ENCODE data around the gene MMP8. TPM values are rescaled to one million over a fixed set of nuclear protein-coding genes. Genes with fewer than 3 reads are reported as not detected.

The MMP8 gene
- total and polyA plus RNA-seq, 7 donors: 0.03 to 0.59 (median 0.04) TPM; not detected in 2

GRCh38 chr11:102717280-102717679 lies 7.5 kb downstream of the MMP8 start:
- DNase-seq (no peak), ATAC-seq (no peak)
- H3K4me1 ChIP-seq: no peaks in the 10 kb centered on the region
- no peak overlapping the region for H3K4me3 ChIP-seq
- H3K9me3 ChIP-seq: no peaks in the 10 kb centered on the region
- no peak for TF ChIP-seq CTCF (IDR thresholded peaks at IDR 0.05)
- no peak overlapping the region for H3K27ac ChIP-seq
- H3K36me3 ChIP-seq (ENCODE audit: insufficient read depth in 1 of 2, low read depth in 1 of 2): no peaks in the 10 kb centered on the region
- intact Hi-C loops (cut with DNase I): no loop called here
- H3K27me3 ChIP-seq (ENCODE audit: insufficient read depth in 3 of 3, low read length in 2 of 3): no peaks in the 10 kb centered on the region

- DNase-seq (no peak), ATAC-seq (no peak)
- Histone ChIP-seq H3K4me1 (no peaks in the 10 kb centered on the region), H3K27me3 (ENCODE audit: insufficient read depth in 3 of 3, low read length in 2 of 3) (no peaks in the 10 kb centered on the region), H3K9me3 (no peaks in the 10 kb centered on the region), H3K4me3 (no peak overlapping the region), H3K27ac (no peak overlapping the region), H3K36me3 (ENCODE audit: insufficient read depth in 1 of 2, low read depth in 1 of 2) (no peaks in the 10 kb centered on the region)
- intact Hi-C loops (cut with DNase I): no loop called here
- WGBS, 3 donors: 87 to 94% (median 88%) methylated on average over 1 of the region's 1 CpG
- TF ChIP-seq CTCF (IDR thresholded peaks at IDR 0.05): no peak
Observed at GRCh38 chr11:102716527-102716926, 8.2 kb downstream of the MMP8 start.

GRCh38 chr11:102712137-102712536 lies 12.6 kb downstream of the MMP8 start:
- TF ChIP-seq CTCF (IDR thresholded peaks at IDR 0.05): no peak
- H3K36me3 ChIP-seq (ENCODE audit: insufficient read depth in 1 of 2, low read depth in 1 of 2): no peaks in the 10 kb centered on the region
- no peak overlapping the region for H3K27ac ChIP-seq
- ATAC-seq: no peak
- WGBS, 3 donors: 71 to 77% (median 73%) methylated on average over 3 of the region's 3 CpGs
- H3K4me1 ChIP-seq: no peaks in the 10 kb centered on the region
- intact Hi-C loops (cut with DNase I): no loop called here
- DNase-seq: no peak
- no peaks in the 10 kb centered on the region for H3K27me3 ChIP-seq (ENCODE audit: insufficient read depth in 3 of 3, low read length in 2 of 3)
- no peak overlapping the region for H3K4me3 ChIP-seq
- no peaks in the 10 kb centered on the region for H3K9me3 ChIP-seq

- no peaks in the 10 kb centered on the region for H3K27me3 ChIP-seq (ENCODE audit: insufficient read depth in 3 of 3, low read length in 2 of 3)
- ATAC-seq: no peak
- 55 to 76% (median 71%) methylated on average over 2 of the region's 2 CpGs for WGBS, 3 donors
- intact Hi-C loops (cut with DNase I): no loop called here
- no peak for TF ChIP-seq CTCF (IDR thresholded peaks at IDR 0.05)
- no peaks in the 10 kb centered on the region for H3K9me3 ChIP-seq
- no peak overlapping the region for H3K4me3 ChIP-seq
- DNase-seq: no peak
- no peak overlapping the region for H3K27ac ChIP-seq
- no peaks in the 10 kb centered on the region for H3K4me1 ChIP-seq
- no peaks in the 10 kb centered on the region for H3K36me3 ChIP-seq (ENCODE audit: insufficient read depth in 1 of 2, low read depth in 1 of 2)
Observed at GRCh38 chr11:102709201-102709945, 15.4 kb downstream of the MMP8 start.

- WGBS, 3 donors: 69 to 77% (median 77%) methylated on average over 4 of the region's 4 CpGs
- no peak for DNase-seq
- no peak for TF ChIP-seq CTCF (IDR thresholded peaks at IDR 0.05)
- Histone ChIP-seq H3K4me1 (no peaks in the 10 kb centered on the region), H3K4me3 (no peak overlapping the region), H3K36me3 (ENCODE audit: insufficient read depth in 1 of 2, low read depth in 1 of 2) (no peaks in the 10 kb centered on the region), H3K27me3 (ENCODE audit: insufficient read depth in 3 of 3, low read length in 2 of 3) (no peaks in the 10 kb centered on the region), H3K27ac (no peak overlapping the region), H3K9me3 (no peaks in the 10 kb centered on the region)
- ATAC-seq: no peak
- intact Hi-C loops (cut with DNase I): no loop called here
Observed at GRCh38 chr11:102708654-102709053, 16.1 kb downstream of the MMP8 start.

Data from psoas muscle (tissue), 8 donors.